GM23338 (cell line): ENCODE measurements around the gene ACOT11.

Source experiments
- TF ChIP-seq, protein P1 (sequence below), 2 experiments: fragments of 200-600 bp in 1 of 2; sonication (generic) in 1 of 2; conservative IDR thresholded peaks; 2 replicates each; pipeline versions ENCODE4 v1.5.1 to v1.6.1; 2016 to 2017; ENCODE audit warnings: antibody characterized with exemption in 2 of 2, low read depth in 2 of 2, mild to moderate bottlenecking in 2 of 2, moderate library complexity in 1 of 2
- TF ChIP-seq, protein P2 (sequence below): IDR thresholded peaks from one replicate; pipeline ENCODE4 v1.6.1; 2018; ENCODE audit warnings: antibody characterized with exemption; ENCODE audit not compliant: unreplicated experiment

DNA sequence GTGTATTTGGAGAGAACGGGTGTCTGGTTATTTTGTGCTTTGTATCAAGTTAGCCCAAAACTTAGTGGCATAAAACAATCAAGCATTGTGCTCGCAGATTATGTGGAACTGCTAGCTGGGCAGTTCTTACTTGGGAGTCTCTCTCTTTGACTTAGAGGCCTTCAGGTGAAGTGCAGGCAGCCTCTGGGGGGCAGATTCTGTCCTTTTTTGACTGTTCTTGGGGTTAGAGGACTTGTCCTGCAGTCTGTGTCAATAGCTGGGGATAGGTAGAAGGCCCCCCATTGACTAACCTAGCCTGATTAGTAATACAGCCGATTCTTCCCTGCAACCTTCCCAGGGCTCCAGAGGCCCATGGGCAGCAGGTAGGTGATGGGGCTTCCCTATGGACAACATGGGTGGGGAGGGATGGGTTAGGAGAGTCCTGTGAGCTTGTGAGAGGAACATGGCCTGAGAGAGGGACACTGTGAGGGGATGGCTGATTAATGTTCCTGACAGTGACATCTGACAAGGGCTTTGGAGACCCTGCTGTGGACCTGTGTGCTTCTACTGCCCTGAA lies 37.2 kb upstream of the ACOT11 start:
- TF ChIP-seq, protein P1, sequence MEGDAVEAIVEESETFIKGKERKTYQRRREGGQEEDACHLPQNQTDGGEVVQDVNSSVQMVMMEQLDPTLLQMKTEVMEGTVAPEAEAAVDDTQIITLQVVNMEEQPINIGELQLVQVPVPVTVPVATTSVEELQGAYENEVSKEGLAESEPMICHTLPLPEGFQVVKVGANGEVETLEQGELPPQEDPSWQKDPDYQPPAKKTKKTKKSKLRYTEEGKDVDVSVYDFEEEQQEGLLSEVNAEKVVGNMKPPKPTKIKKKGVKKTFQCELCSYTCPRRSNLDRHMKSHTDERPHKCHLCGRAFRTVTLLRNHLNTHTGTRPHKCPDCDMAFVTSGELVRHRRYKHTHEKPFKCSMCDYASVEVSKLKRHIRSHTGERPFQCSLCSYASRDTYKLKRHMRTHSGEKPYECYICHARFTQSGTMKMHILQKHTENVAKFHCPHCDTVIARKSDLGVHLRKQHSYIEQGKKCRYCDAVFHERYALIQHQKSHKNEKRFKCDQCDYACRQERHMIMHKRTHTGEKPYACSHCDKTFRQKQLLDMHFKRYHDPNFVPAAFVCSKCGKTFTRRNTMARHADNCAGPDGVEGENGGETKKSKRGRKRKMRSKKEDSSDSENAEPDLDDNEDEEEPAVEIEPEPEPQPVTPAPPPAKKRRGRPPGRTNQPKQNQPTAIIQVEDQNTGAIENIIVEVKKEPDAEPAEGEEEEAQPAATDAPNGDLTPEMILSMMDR (conservative IDR thresholded peaks at IDR 0.05; ENCODE audit: low read depth in 2 of 2) = peak; percentile 17 to 54; a peak in 2 of 4 replicates
- TF ChIP-seq, protein P2, sequence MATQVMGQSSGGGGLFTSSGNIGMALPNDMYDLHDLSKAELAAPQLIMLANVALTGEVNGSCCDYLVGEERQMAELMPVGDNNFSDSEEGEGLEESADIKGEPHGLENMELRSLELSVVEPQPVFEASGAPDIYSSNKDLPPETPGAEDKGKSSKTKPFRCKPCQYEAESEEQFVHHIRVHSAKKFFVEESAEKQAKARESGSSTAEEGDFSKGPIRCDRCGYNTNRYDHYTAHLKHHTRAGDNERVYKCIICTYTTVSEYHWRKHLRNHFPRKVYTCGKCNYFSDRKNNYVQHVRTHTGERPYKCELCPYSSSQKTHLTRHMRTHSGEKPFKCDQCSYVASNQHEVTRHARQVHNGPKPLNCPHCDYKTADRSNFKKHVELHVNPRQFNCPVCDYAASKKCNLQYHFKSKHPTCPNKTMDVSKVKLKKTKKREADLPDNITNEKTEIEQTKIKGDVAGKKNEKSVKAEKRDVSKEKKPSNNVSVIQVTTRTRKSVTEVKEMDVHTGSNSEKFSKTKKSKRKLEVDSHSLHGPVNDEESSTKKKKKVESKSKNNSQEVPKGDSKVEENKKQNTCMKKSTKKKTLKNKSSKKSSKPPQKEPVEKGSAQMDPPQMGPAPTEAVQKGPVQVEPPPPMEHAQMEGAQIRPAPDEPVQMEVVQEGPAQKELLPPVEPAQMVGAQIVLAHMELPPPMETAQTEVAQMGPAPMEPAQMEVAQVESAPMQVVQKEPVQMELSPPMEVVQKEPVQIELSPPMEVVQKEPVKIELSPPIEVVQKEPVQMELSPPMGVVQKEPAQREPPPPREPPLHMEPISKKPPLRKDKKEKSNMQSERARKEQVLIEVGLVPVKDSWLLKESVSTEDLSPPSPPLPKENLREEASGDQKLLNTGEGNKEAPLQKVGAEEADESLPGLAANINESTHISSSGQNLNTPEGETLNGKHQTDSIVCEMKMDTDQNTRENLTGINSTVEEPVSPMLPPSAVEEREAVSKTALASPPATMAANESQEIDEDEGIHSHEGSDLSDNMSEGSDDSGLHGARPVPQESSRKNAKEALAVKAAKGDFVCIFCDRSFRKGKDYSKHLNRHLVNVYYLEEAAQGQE = no peak
